NK-92 (cell line): ENCODE results near the gene SPATA46.
"Not testable (repeated sequence)": the region's sequence is repeated elsewhere in the genome, so short reads cannot be mapped to it uniquely, and the experiment has no call there.

ENCODE experiments used
- DNase-seq: peaks from one replicate; lab custom pipeline; 2025; ENCODE audit not compliant: unreplicated experiment; lab: John Stamatoyannopoulos, UW

SPATA46 gene

GRCh38 chr1:162359523-162360236 is 17.0 kb downstream of the SPATA46 start:
- DNase-seq = no peak

GRCh38 chr1:162358928-162359327 is 17.7 kb downstream of the SPATA46 start:
- no peak for DNase-seq

GRCh38 chr1:162357681-162358266 is 18.9 kb downstream of the SPATA46 start:
- DNase-seq = no peak

GRCh38 chr1:162353702-162354101 is 23.0 kb downstream of the SPATA46 start:
- DNase-seq = no peak

- no peak for DNase-seq
Observed at GRCh38 chr1:162353078-162353477, 23.6 kb downstream of the SPATA46 start.

GRCh38 chr1:162351874-162352273 is 24.8 kb downstream of the SPATA46 start:
- not testable (repeated sequence) for DNase-seq

- no peak for DNase-seq
Observed at GRCh38 chr1:162351246-162351842, 25.3 kb downstream of the SPATA46 start.

GRCh38 chr1:162349635-162350330 is 26.9 kb downstream of the SPATA46 start:
- DNase-seq = no peak

- DNase-seq = no peak
Observed at GRCh38 chr1:162347281-162347680, 29.4 kb downstream of the SPATA46 start.

- DNase-seq = no peak
Observed at GRCh38 chr1:162343470-162343869, 33.2 kb downstream of the SPATA46 start.

GRCh38 chr1:162342452-162342983 is 34.1 kb downstream of the SPATA46 start:
- no peak for DNase-seq

- no peak for DNase-seq
Observed at GRCh38 chr1:162336621-162337285, 39.9 kb downstream of the SPATA46 start.

- DNase-seq = no peak
Observed at GRCh38 chr1:162335126-162335525, 41.5 kb downstream of the SPATA46 start.

- DNase-seq = no peak
Observed at GRCh38 chr1:162333991-162334390, 42.7 kb downstream of the SPATA46 start.

- no peak for DNase-seq
Observed at GRCh38 chr1:162329826-162330225, 46.8 kb downstream of the SPATA46 start.

GRCh38 chr1:162328512-162328911 is 48.1 kb downstream of the SPATA46 start:
- no peak for DNase-seq

- no peak for DNase-seq
Observed at GRCh38 chr1:162327788-162328165, 48.9 kb downstream of the SPATA46 start.

GRCh38 chr1:162327144-162327787 is 49.4 kb downstream of the SPATA46 start:
- no peak for DNase-seq

GRCh38 chr1:162326559-162326958 is 50.1 kb downstream of the SPATA46 start:
- no peak for DNase-seq

GRCh38 chr1:162324396-162324795 is 52.3 kb downstream of the SPATA46 start:
- no peak for DNase-seq
